22Rv1 (cell line): ENCODE data around the gene RBM20.

Source experiments
- CTCF ChIP-seq: fragments of 450-650 bp; IDR thresholded peaks from 2 replicates; pipeline ENCODE4 v1.5.1; 2017; ENCODE audit warnings: mild to moderate bottlenecking
- ZFX ChIP-seq: fragments of 450-650 bp; IDR thresholded peaks from 2 replicates; pipeline ENCODE4 v1.6.1; 2017; ENCODE audit warnings: antibody characterized with exemption, borderline replicate concordance

GRCh38 chr10:110691139-110691538 lies 47.0 kb downstream of the RBM20 start:
- no peak for TF ChIP-seq CTCF
- no peak for TF ChIP-seq ZFX
